Right atrium auricular region (tissue), 2 donors: ENCODE measurements around the gene ANKS4B. TPM values are rescaled to one million over a fixed set of nuclear protein-coding genes. Genes with fewer than 3 reads are reported as not detected.
"Not testable (repeated sequence)": the region's sequence is repeated elsewhere in the genome, so short reads cannot be mapped to it uniquely, and the experiment has no call there.

Experiments
- DNase-seq: peaks from one replicate; pipeline ENCODE4 v3.0.0-alpha.2; 2019; ENCODE audit warnings: low spot score
- H3K27ac ChIP-seq, 2 donors: fragments of 200-600 bp; sonication (generic); 1 replicate in 1 of 2; 2 replicates in 1 of 2; pipeline ENCODE4 v1.5.1; 2016 to 2019
- H3K27me3 ChIP-seq, 2 donors: fragments of 200-600 bp; sonication (generic); one replicate each; pipeline versions ENCODE4 v1.5.1 to v1.6.0; 2017 to 2019
- H3K36me3 ChIP-seq: fragments of 200-600 bp; sonication (generic); one replicate; pipeline ENCODE4 v1.5.1; 2016
- H3K4me1 ChIP-seq, 2 donors: fragments of 200-600 bp; sonication (generic); one replicate each; pipeline versions ENCODE4 v1.5.1 to v1.6.0; 2017 to 2019
- H3K4me3 ChIP-seq, 2 donors: fragments of 200-600 bp; sonication (generic); 1 replicate in 1 of 2; 2 replicates in 1 of 2; pipeline ENCODE4 v1.5.1; 2017 to 2019; ENCODE audit warnings: mild to moderate bottlenecking in 1 of 2, moderate library complexity in 1 of 2
- H3K9me3 ChIP-seq, 2 donors: fragments of 200-600 bp; sonication (generic); one replicate each; pipeline ENCODE4 v1.5.1; 2019
- CTCF ChIP-seq, 2 donors: fragments of 200-600 bp; sonication (generic); IDR thresholded peaks; one replicate each; pipeline ENCODE4 v1.5.1; 2019; ENCODE audit warnings: antibody characterized with exemption in 2 of 2
- total RNA-seq, 2 donors: library from RNA; depleted of rRNA; stranded (reverse); fragments of >200 nt; gene quantifications; one replicate each; pipeline ENCODE4 v1.1.0, GENCODE V29; 2016

The ANKS4B gene
- total RNA-seq, 2 donors from 2014 or later: not detected

GRCh38 chr16:21265104-21265837, 31.8 kb downstream of the ANKS4B start:
- H3K27ac ChIP-seq: peak overlapping the region; percentile 70 to 83
- H3K27me3 ChIP-seq: no peaks in the 10 kb centered on the region
- peaks cover 0 to 33% of the 10 kb centered on the region in 2 donors for H3K4me1 ChIP-seq
- DNase-seq: no peak
- no peak overlapping the region for H3K4me3 ChIP-seq
- H3K36me3 ChIP-seq: no peaks in the 10 kb centered on the region
- TF ChIP-seq CTCF (IDR thresholded peaks at IDR 0.05): no peak
- H3K9me3 ChIP-seq: no peaks in the 10 kb centered on the region

GRCh38 chr16:21267298-21267697, 33.8 kb downstream of the ANKS4B start:
- Histone ChIP-seq H3K4me3 (no peak overlapping the region), H3K4me1 (peaks cover 0 to 21% of the 10 kb centered on the region in 2 donors), H3K9me3 (no peaks in the 10 kb centered on the region), H3K27me3 (no peaks in the 10 kb centered on the region), H3K27ac (no peak overlapping the region), H3K36me3 (no peaks in the 10 kb centered on the region)
- no peak for TF ChIP-seq CTCF (IDR thresholded peaks at IDR 0.05)
- no peak for DNase-seq

DNA sequence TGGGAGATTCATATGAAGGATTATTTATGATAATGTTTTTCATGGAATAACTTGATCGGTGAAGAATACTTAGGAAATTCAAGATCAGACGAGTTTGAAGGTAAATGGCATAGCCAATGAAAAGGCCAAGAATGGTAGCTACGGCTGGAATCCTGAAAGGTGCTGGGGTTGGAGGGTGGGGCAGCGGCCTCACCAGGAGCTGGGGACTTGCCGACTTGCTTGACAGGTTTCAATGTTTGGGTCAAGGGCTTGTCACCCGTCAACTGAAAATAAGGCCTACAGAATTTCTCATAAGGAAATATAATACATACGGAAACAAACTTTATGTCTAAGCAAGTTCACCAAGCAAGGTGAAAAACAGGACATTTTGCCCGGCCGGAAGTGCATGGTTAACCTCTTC, 34.7 kb downstream of the ANKS4B start:
- no peak overlapping the region for H3K4me3 ChIP-seq
- H3K9me3 ChIP-seq: no peaks in the 10 kb centered on the region
- H3K27ac ChIP-seq: no peak overlapping the region
- no peaks in the 10 kb centered on the region for H3K36me3 ChIP-seq
- H3K27me3 ChIP-seq: no peaks in the 10 kb centered on the region
- no peak for DNase-seq
- peaks cover 0 to 20% of the 10 kb centered on the region in 2 donors for H3K4me1 ChIP-seq
- TF ChIP-seq CTCF (IDR thresholded peaks at IDR 0.05): no peak

- no peaks in the 10 kb centered on the region for H3K27me3 ChIP-seq
- TF ChIP-seq CTCF (IDR thresholded peaks at IDR 0.05): no peak
- peaks cover 0 to 2% of the 10 kb centered on the region in 2 donors for H3K4me1 ChIP-seq
- H3K36me3 ChIP-seq: no peaks in the 10 kb centered on the region
- no peaks in the 10 kb centered on the region for H3K9me3 ChIP-seq
- no peak for DNase-seq
- no peak overlapping the region for H3K4me3 ChIP-seq
- no peak overlapping the region for H3K27ac ChIP-seq
These were observed 38.8 kb downstream of the ANKS4B start for GRCh38 chr16:21272253-21272652.

GRCh38 chr16:21272763-21273162, 39.3 kb downstream of the ANKS4B start:
- not testable (repeated sequence) for H3K4me3 ChIP-seq, H3K27me3 ChIP-seq, H3K9me3 ChIP-seq, H3K27ac ChIP-seq, H3K4me1 ChIP-seq, DNase-seq, H3K36me3 ChIP-seq

DNA sequence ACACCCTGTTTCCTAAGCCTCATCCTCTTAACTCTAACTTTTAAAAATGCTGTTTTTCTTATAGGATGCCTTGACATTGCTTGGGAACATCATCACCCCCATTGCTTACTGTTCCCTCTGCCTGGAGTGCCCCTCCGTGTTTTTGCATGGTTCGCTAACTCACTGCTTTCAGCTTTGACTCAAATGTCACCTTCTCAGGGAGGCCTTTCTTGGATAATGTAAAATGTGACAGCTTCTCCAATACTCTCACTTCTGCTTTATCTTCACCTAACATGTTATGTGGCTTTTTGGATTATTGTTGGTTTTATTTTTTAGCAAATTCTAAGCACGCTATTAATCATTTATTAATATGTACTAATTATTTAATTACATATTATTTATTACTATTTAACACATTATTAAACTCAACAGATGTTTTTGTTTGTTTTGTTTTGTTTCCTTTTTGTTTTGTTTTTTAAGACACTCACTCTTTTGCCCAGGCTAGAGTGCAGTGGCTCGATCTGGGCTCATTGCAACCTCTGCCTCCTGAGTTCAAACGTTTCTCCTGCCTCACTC, 40.8 kb downstream of the ANKS4B start:
- no peaks in the 10 kb centered on the region for H3K9me3 ChIP-seq
- no peak for DNase-seq
- H3K27me3 ChIP-seq: no peaks in the 10 kb centered on the region
- H3K27ac ChIP-seq: no peak overlapping the region
- H3K4me1 ChIP-seq: peaks cover 0 to 17% of the 10 kb centered on the region in 2 donors
- no peak overlapping the region for H3K4me3 ChIP-seq
- TF ChIP-seq CTCF (IDR thresholded peaks at IDR 0.05): no peak
- no peaks in the 10 kb centered on the region for H3K36me3 ChIP-seq
